ENCODE data around the gene PHF10.

DNA sequence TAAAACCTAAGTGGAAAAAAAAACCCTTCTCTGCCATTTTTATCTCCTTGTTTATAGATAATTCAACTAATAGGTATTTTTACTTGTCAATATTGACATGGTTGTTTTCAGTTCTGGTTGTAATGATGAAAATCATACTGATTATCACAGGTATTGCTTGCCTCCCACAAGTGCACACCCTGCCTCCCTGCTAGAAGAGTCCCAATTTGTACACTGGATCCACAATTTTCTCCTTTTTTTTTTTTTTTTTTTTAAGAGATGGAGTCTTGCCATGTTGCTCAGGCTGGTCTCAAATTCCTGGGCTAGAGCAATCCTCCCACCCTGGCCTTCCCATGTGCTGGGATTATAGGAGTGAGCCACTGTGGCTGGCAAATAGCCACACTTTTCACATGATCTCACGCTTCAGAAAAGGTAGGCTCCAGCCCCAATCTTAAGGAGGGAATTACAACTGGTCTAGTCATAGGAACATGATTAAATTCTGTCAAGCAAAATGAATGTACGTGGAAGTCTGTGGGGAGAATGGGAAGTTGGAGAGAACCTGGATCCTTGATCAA lies 14.8 kb upstream of the PHF10 start:
- TF ChIP-seq CTCF (IDR thresholded peaks at IDR 0.05) (no peak), POLR2A (IDR thresholded peaks at IDR 0.05) (no peak)
